ENCODE measurements around the gene SH3RF3.

Gene SH3RF3

DNA sequence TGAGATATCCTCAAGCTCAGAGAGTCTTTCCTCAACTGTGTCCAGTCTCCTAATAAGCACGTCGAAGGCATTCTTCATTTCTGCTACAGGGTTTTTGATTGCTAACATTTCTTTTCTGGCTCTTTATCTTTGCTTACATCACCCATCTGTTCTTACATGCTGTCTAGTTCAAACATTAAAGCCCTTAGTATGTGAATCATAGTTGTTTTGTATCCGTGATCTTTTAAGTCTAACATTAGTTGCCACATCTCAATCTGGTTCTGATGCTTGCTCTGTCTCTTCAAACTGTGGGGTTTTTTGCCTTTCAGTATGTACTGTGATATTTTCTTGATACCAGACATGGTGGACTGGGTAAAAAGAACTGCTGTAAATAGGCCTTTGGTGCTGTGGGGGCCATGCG lies 235.2 kb downstream of the SH3RF3 start:
- H3K9me3 ChIP-seq (replicated peaks in 1 of 2; ENCODE audit: control insufficient read depth in 2 of 2, insufficient read depth in 1 of 2, low read depth in 1 of 2, low read length in 2 of 2) = no peaks in the 10 kb centered on the region
- H3K18ac ChIP-seq (ENCODE audit: low read length) = no peak overlapping the region
- no peak overlapping the region for H4K8ac ChIP-seq (ENCODE audit: low read depth, low read length)
- no peak for DNase-seq (ENCODE audit: low spot score)
- H2AK5ac ChIP-seq (ENCODE audit: low read depth, low read length) = no peak overlapping the region
- H2BK12ac ChIP-seq (ENCODE audit: low read length) = no peak overlapping the region
- H3K9ac ChIP-seq (ENCODE audit: low read depth, low read length, poor library complexity) = no peak overlapping the region
- no peak overlapping the region for H3K23ac ChIP-seq (ENCODE audit: low read depth, low read length, poor library complexity)
- H2BK5ac ChIP-seq (ENCODE audit: low read length) = no peak overlapping the region
- no peak overlapping the region for H3K27ac ChIP-seq (replicated peaks; ENCODE audit: low read length)
- no CpG with 5 or more reads among the region's 4 CpGs for WGBS, 2 donors (ENCODE audit: extremely low coverage in 2 of 2, insufficient read length in 2 of 2, insufficient replicate concordance in 1 of 2)
- H3K4ac ChIP-seq (ENCODE audit: low read length) = no peak overlapping the region
- H3K27me3 ChIP-seq (ENCODE audit: control insufficient read depth in 3 of 3, insufficient read depth in 3 of 3, low read depth in 1 of 3, low read length in 3 of 3) = no peaks in the 10 kb centered on the region
- no peak overlapping the region for H3K14ac ChIP-seq (ENCODE audit: low read length)
- no peaks in the 10 kb centered on the region for H3K36me3 ChIP-seq (replicated peaks in 1 of 2; ENCODE audit: control insufficient read depth in 2 of 2, insufficient read depth in 2 of 2, low read length in 2 of 2)
- no peak overlapping the region for H2AFZ ChIP-seq (ENCODE audit: low read length)
- no peak overlapping the region for H2BK15ac ChIP-seq (ENCODE audit: low read length)
- H3K4me3 ChIP-seq (ENCODE audit: low read length in 2 of 2) = no peak overlapping the region
- H4K91ac ChIP-seq (ENCODE audit: low read depth, low read length, poor library complexity) = no peak overlapping the region
- H2BK120ac ChIP-seq (ENCODE audit: low read depth, low read length) = no peak overlapping the region
- H3K79me1 ChIP-seq (ENCODE audit: low read depth, low read length) = no peaks in the 10 kb centered on the region
- H3K4me1 ChIP-seq (ENCODE audit: control insufficient read depth in 2 of 2, insufficient read depth in 1 of 2, low read depth in 1 of 2, low read length in 2 of 2) = peaks cover 0 to 4% of the 10 kb centered on the region in 2 donors
- no peak overlapping the region for H3K4me2 ChIP-seq (ENCODE audit: insufficient read depth, low read length, poor library complexity, severe bottlenecking)

DNA sequence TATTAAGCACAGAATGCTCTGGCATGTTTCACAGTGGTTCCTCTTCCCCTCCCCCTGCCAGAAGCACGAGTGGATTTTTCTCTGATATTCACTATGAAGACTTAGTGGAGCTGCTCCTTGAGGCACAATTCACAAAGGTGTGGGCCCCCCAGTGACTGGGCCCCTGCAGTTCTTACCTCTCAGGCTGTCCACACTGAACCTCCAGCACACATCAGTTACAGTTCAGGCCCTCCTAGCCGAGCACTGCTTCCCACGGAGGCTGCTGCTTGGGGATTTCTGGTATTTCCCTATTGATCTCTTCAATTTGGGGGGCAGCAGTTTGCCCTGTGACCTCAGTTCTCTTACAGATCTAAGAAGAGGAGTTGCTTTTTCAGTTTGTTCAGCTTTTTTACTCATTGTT lies 236.1 kb downstream of the SH3RF3 start:
- no peak overlapping the region for H2BK15ac ChIP-seq (ENCODE audit: low read length)
- no peak overlapping the region for H2AK5ac ChIP-seq (ENCODE audit: low read depth, low read length)
- no peak overlapping the region for H3K9ac ChIP-seq (ENCODE audit: low read depth, low read length, poor library complexity)
- H3K4me1 ChIP-seq (ENCODE audit: control insufficient read depth in 2 of 2, insufficient read depth in 1 of 2, low read depth in 1 of 2, low read length in 2 of 2) = peaks cover 0 to 4% of the 10 kb centered on the region in 2 donors
- no peaks in the 10 kb centered on the region for H3K36me3 ChIP-seq (replicated peaks in 1 of 2; ENCODE audit: control insufficient read depth in 2 of 2, insufficient read depth in 2 of 2, low read length in 2 of 2)
- no peak overlapping the region for H3K18ac ChIP-seq (ENCODE audit: low read length)
- H3K23ac ChIP-seq (ENCODE audit: low read depth, low read length, poor library complexity) = no peak overlapping the region
- no peak for DNase-seq (ENCODE audit: low spot score)
- no peak overlapping the region for H3K4me2 ChIP-seq (ENCODE audit: insufficient read depth, low read length, poor library complexity, severe bottlenecking)
- H2BK5ac ChIP-seq (ENCODE audit: low read length) = no peak overlapping the region
- H3K27ac ChIP-seq (replicated peaks; ENCODE audit: low read length) = no peak overlapping the region
- no peak overlapping the region for H3K4me3 ChIP-seq (ENCODE audit: low read length in 2 of 2)
- no peaks in the 10 kb centered on the region for H3K27me3 ChIP-seq (ENCODE audit: control insufficient read depth in 3 of 3, insufficient read depth in 3 of 3, low read depth in 1 of 3, low read length in 3 of 3)
- H4K8ac ChIP-seq (ENCODE audit: low read depth, low read length) = no peak overlapping the region
- no peak overlapping the region for H3K4ac ChIP-seq (ENCODE audit: low read length)
- no peak overlapping the region for H2BK12ac ChIP-seq (ENCODE audit: low read length)
- WGBS, 2 donors (ENCODE audit: extremely low coverage in 2 of 2, insufficient read length in 2 of 2, insufficient replicate concordance in 1 of 2) = no CpG with 5 or more reads among the region's 3 CpGs
- no peaks in the 10 kb centered on the region for H3K79me1 ChIP-seq (ENCODE audit: low read depth, low read length)
- H2BK120ac ChIP-seq (ENCODE audit: low read depth, low read length) = no peak overlapping the region
- no peak overlapping the region for H2AFZ ChIP-seq (ENCODE audit: low read length)
- H4K91ac ChIP-seq (ENCODE audit: low read depth, low read length, poor library complexity) = no peak overlapping the region
- no peaks in the 10 kb centered on the region for H3K9me3 ChIP-seq (replicated peaks in 1 of 2; ENCODE audit: control insufficient read depth in 2 of 2, insufficient read depth in 1 of 2, low read depth in 1 of 2, low read length in 2 of 2)
- no peak overlapping the region for H3K14ac ChIP-seq (ENCODE audit: low read length)

DNA sequence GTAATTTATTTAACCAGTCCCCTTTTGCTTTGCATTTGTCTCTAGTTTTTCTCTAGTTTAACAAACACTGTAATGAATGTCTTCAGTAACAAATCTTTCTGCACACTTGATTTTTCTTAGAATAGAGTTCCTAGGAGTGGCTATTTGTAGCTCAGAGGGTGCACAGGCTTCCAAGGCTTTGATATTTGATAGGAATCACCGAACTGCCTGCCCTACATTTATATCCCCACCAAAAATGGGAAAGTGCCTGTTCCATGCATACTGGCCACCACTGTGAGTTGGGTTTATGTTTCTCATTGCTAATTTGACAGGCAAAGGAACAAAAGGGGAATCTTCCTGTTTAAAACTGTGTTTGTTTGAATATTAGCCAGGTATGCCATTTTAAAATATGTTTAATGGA lies 238.7 kb downstream of the SH3RF3 start:
- Histone ChIP-seq H3K4me1 (ENCODE audit: control insufficient read depth in 2 of 2, insufficient read depth in 1 of 2, low read depth in 1 of 2, low read length in 2 of 2) (peaks cover 0 to 6% of the 10 kb centered on the region in 2 donors), H3K27me3 (ENCODE audit: control insufficient read depth in 3 of 3, insufficient read depth in 3 of 3, low read depth in 1 of 3, low read length in 3 of 3) (no peaks in the 10 kb centered on the region), H3K18ac (ENCODE audit: low read length) (no peak overlapping the region), H3K4me3 (ENCODE audit: low read length in 2 of 2) (no peak overlapping the region), H3K9ac (ENCODE audit: low read depth, low read length, poor library complexity) (no peak overlapping the region), H3K27ac (replicated peaks; ENCODE audit: low read length) (no peak overlapping the region), H3K4ac (ENCODE audit: low read length) (no peak overlapping the region), H2BK120ac (ENCODE audit: low read depth, low read length) (no peak overlapping the region), H4K91ac (ENCODE audit: low read depth, low read length, poor library complexity) (no peak overlapping the region), H3K36me3 (replicated peaks in 1 of 2; ENCODE audit: control insufficient read depth in 2 of 2, insufficient read depth in 2 of 2, low read length in 2 of 2) (no peaks in the 10 kb centered on the region), H2BK12ac (ENCODE audit: low read length) (no peak overlapping the region), H2BK15ac (ENCODE audit: low read length) (no peak overlapping the region), H3K23ac (ENCODE audit: low read depth, low read length, poor library complexity) (no peak overlapping the region), H3K79me1 (ENCODE audit: low read depth, low read length) (no peaks in the 10 kb centered on the region), H2AFZ (ENCODE audit: low read length) (no peak overlapping the region), H2BK5ac (ENCODE audit: low read length) (no peak overlapping the region), H3K9me3 (replicated peaks in 1 of 2; ENCODE audit: control insufficient read depth in 2 of 2, insufficient read depth in 1 of 2, low read depth in 1 of 2, low read length in 2 of 2) (no peaks in the 10 kb centered on the region), H4K8ac (ENCODE audit: low read depth, low read length) (no peak overlapping the region), H3K4me2 (ENCODE audit: insufficient read depth, low read length, poor library complexity, severe bottlenecking) (no peak overlapping the region), H3K14ac (ENCODE audit: low read length) (no peak overlapping the region), H2AK5ac (ENCODE audit: low read depth, low read length) (no peak overlapping the region)
- DNase-seq (ENCODE audit: low spot score) = no peak
- no CpG with 5 or more reads among the region's 1 CpG for WGBS, 2 donors (ENCODE audit: extremely low coverage in 2 of 2, insufficient read length in 2 of 2, insufficient replicate concordance in 1 of 2)

DNA sequence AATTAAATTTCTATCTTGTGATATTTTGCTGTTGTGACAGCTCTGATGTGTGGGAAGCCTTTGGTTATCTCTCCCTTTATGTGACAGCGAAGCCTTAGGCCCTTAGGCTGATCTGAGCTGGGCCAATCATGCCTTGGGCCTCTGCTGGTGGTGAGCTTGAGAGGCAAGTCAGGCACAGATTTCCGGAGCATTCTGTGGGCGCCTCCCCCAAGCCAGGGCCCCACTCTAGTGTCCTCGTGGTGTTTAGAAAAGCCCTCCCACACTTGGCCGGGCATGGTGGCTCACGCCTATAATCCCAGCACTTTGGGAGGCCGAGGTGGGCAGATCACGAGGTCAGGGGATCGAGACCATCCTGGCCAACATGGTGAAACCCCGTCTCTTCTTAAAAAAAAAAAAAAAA lies 239.8 kb downstream of the SH3RF3 start:
- no peak overlapping the region for H2BK15ac ChIP-seq (ENCODE audit: low read length)
- no peaks in the 10 kb centered on the region for H3K79me1 ChIP-seq (ENCODE audit: low read depth, low read length)
- no peak overlapping the region for H3K14ac ChIP-seq (ENCODE audit: low read length)
- no peak overlapping the region for H2BK12ac ChIP-seq (ENCODE audit: low read length)
- H3K4me3 ChIP-seq (ENCODE audit: low read length in 2 of 2) = no peak overlapping the region
- no CpG with 5 or more reads among the region's 10 CpGs for WGBS, 2 donors (ENCODE audit: extremely low coverage in 2 of 2, insufficient read length in 2 of 2, insufficient replicate concordance in 1 of 2)
- no peaks in the 10 kb centered on the region for H3K36me3 ChIP-seq (replicated peaks in 1 of 2; ENCODE audit: control insufficient read depth in 2 of 2, insufficient read depth in 2 of 2, low read length in 2 of 2)
- H3K23ac ChIP-seq (ENCODE audit: low read depth, low read length, poor library complexity) = no peak overlapping the region
- no peak overlapping the region for H3K4ac ChIP-seq (ENCODE audit: low read length)
- H2AFZ ChIP-seq (ENCODE audit: low read length) = no peak overlapping the region
- H3K27ac ChIP-seq (replicated peaks; ENCODE audit: low read length) = no peak overlapping the region
- no peaks in the 10 kb centered on the region for H3K27me3 ChIP-seq (ENCODE audit: control insufficient read depth in 3 of 3, insufficient read depth in 3 of 3, low read depth in 1 of 3, low read length in 3 of 3)
- no peak for DNase-seq (ENCODE audit: low spot score)
- no peak overlapping the region for H4K8ac ChIP-seq (ENCODE audit: low read depth, low read length)
- H2BK5ac ChIP-seq (ENCODE audit: low read length) = no peak overlapping the region
- no peaks in the 10 kb centered on the region for H3K9me3 ChIP-seq (replicated peaks in 1 of 2; ENCODE audit: control insufficient read depth in 2 of 2, insufficient read depth in 1 of 2, low read depth in 1 of 2, low read length in 2 of 2)
- H3K4me2 ChIP-seq (ENCODE audit: insufficient read depth, low read length, poor library complexity, severe bottlenecking) = no peak overlapping the region
- H3K4me1 ChIP-seq (ENCODE audit: control insufficient read depth in 2 of 2, insufficient read depth in 1 of 2, low read depth in 1 of 2, low read length in 2 of 2) = peaks cover 4 to 6% of the 10 kb centered on the region in 2 donors
- no peak overlapping the region for H4K91ac ChIP-seq (ENCODE audit: low read depth, low read length, poor library complexity)
- no peak overlapping the region for H2AK5ac ChIP-seq (ENCODE audit: low read depth, low read length)
- no peak overlapping the region for H3K9ac ChIP-seq (ENCODE audit: low read depth, low read length, poor library complexity)
- no peak overlapping the region for H2BK120ac ChIP-seq (ENCODE audit: low read depth, low read length)
- no peak overlapping the region for H3K18ac ChIP-seq (ENCODE audit: low read length)
